Measurements from ENCODE around the gene FMN1. TPM values are rescaled to one million over a fixed set of nuclear protein-coding genes. Genes with fewer than 3 reads are reported as not detected.

Gene FMN1
- polyA plus RNA-seq, 3 donors = 0.28 to 3.7 (median 0.34) TPM

DNA sequence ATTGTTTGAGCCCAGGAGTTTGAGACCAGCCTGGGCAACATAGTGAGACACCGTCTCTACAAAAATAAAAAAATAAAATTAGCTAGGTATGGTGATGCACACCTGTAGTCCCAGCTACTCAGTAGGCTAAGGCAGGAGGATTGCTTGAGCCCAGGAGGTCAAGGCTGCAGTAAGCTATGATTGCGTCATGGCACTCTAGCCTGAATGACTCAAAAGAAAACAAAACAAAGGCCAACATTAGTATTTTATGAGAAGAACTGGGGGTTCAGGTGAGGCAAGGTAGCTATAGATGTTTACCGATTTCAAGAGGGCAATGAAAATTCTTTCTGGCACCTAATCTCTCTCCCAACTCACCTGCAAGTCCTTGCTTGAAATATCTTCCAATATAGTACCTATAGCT lies 399.5 kb downstream of the FMN1 start:
- Mint-ChIP-seq H3K27ac (no peak overlapping the region), H3K4me3 (no peak overlapping the region), H3K36me3 (peaks cover 3 to 12% of the 10 kb centered on the region in 2 donors), H3K27me3 (ENCODE audit: low read depth in 3 of 3) (peaks cover 1 to 5% (median 2%) of the 10 kb centered on the region in 3 donors), H3K4me1 (no peaks in the 10 kb centered on the region), H3K9me3 (peaks cover 0 to 2% (median 0%) of the 10 kb centered on the region in 7 donors)
- Histone ChIP-seq H2AFZ (ENCODE audit: insufficient read depth, low read depth, low read length, poor library complexity, severe bottlenecking) (no peak overlapping the region), H3K79me2 (ENCODE audit: insufficient read depth, low read length) (no peaks in the 10 kb centered on the region), H3K4me1 (ENCODE audit: control insufficient read depth in 1 of 2, insufficient read depth in 2 of 2, low read length in 2 of 2) (no peaks in the 10 kb centered on the region), H3K9ac (ENCODE audit: insufficient read depth, low read length, poor library complexity, severe bottlenecking) (no peak overlapping the region), H3K4me3 (replicated peaks in 1 of 3; ENCODE audit: low read depth in 2 of 3, low read length in 3 of 3) (no peak overlapping the region), H4K20me1 (ENCODE audit: insufficient read depth, low read length) (no peaks in the 10 kb centered on the region), H3K27ac (ENCODE audit: low read depth in 1 of 2, low read length in 2 of 2) (no peak overlapping the region), H3K9me3 (replicated peaks in 1 of 2; ENCODE audit: control insufficient read depth in 1 of 2, insufficient read depth in 1 of 2, low read length in 2 of 2) (no peaks in the 10 kb centered on the region), H3K4me2 (replicated peaks; ENCODE audit: extremely low read depth, low read length, poor library complexity, severe bottlenecking) (no peak overlapping the region), H3K27me3 (ENCODE audit: control insufficient read depth in 2 of 2, insufficient read depth in 2 of 2, low read length in 2 of 2) (no peaks in the 10 kb centered on the region), H3K36me3 (replicated peaks in 1 of 2; ENCODE audit: control insufficient read depth in 1 of 2, insufficient read depth in 2 of 2, low read length in 2 of 2) (peaks cover 0 to 13% of the 10 kb centered on the region in 2 donors)
- TF ChIP-seq, protein P1, sequence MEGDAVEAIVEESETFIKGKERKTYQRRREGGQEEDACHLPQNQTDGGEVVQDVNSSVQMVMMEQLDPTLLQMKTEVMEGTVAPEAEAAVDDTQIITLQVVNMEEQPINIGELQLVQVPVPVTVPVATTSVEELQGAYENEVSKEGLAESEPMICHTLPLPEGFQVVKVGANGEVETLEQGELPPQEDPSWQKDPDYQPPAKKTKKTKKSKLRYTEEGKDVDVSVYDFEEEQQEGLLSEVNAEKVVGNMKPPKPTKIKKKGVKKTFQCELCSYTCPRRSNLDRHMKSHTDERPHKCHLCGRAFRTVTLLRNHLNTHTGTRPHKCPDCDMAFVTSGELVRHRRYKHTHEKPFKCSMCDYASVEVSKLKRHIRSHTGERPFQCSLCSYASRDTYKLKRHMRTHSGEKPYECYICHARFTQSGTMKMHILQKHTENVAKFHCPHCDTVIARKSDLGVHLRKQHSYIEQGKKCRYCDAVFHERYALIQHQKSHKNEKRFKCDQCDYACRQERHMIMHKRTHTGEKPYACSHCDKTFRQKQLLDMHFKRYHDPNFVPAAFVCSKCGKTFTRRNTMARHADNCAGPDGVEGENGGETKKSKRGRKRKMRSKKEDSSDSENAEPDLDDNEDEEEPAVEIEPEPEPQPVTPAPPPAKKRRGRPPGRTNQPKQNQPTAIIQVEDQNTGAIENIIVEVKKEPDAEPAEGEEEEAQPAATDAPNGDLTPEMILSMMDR (IDR thresholded peaks at IDR 0.05) = no peak
- intact Hi-C loops (cut with micrococcal nuclease) = no loop called here
- DNase-seq = no peak
- no CpG with 5 or more reads among the region's 3 CpGs for WGBS (ENCODE audit: insufficient coverage)

DNA sequence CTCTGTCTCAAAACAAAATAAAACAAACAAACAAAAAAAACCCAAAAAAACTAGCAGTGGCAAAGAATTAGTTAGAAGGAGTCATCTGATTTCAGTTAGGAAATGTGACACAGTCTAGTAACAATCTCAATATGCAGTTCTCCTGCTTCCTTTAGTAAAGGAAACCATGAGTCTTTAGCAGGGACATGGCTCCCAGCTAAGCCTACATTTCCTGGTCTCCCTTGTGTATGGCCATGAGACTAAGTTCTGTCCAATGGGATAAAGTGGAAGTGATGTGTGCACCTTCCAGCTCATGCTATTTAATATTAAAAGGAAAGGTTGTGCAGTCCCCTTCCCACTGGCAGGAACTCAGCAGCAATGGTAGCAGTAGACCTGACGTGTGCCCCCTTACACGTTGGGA lies 402.1 kb downstream of the FMN1 start:
- H3K4me3 Mint-ChIP-seq = no peak overlapping the region
- no peaks in the 10 kb centered on the region for H3K4me1 Mint-ChIP-seq
- no peaks in the 10 kb centered on the region for H4K20me1 ChIP-seq (ENCODE audit: insufficient read depth, low read length)
- no peaks in the 10 kb centered on the region for H3K9me3 ChIP-seq (replicated peaks in 1 of 2; ENCODE audit: control insufficient read depth in 1 of 2, insufficient read depth in 1 of 2, low read length in 2 of 2)
- H3K27me3 ChIP-seq (ENCODE audit: control insufficient read depth in 2 of 2, insufficient read depth in 2 of 2, low read length in 2 of 2) = no peaks in the 10 kb centered on the region
- no peak overlapping the region for H3K27ac Mint-ChIP-seq
- intact Hi-C loops (cut with micrococcal nuclease) = no loop called here
- H3K27ac ChIP-seq (ENCODE audit: low read depth in 1 of 2, low read length in 2 of 2) = no peak overlapping the region
- H3K36me3 Mint-ChIP-seq = peaks cover 0 to under 1% of the 10 kb centered on the region in 2 donors
- no peak overlapping the region for H3K4me3 ChIP-seq (replicated peaks in 1 of 3; ENCODE audit: low read depth in 2 of 3, low read length in 3 of 3)
- TF ChIP-seq, protein P1 (IDR thresholded peaks at IDR 0.05) = no peak
- H3K9me3 Mint-ChIP-seq = peaks cover 0 to 3% (median 0%) of the 10 kb centered on the region in 7 donors
- no peak overlapping the region for H3K9ac ChIP-seq (ENCODE audit: insufficient read depth, low read length, poor library complexity, severe bottlenecking)
- no peaks in the 10 kb centered on the region for H3K79me2 ChIP-seq (ENCODE audit: insufficient read depth, low read length)
- no peak overlapping the region for H3K4me2 ChIP-seq (replicated peaks; ENCODE audit: extremely low read depth, low read length, poor library complexity, severe bottlenecking)
- WGBS (ENCODE audit: insufficient coverage) = 40% methylated on average over 2 of the region's 2 CpGs
- no peaks in the 10 kb centered on the region for H3K4me1 ChIP-seq (ENCODE audit: control insufficient read depth in 1 of 2, insufficient read depth in 2 of 2, low read length in 2 of 2)
- peaks cover 0 to 4% of the 10 kb centered on the region in 2 donors for H3K36me3 ChIP-seq (replicated peaks in 1 of 2; ENCODE audit: control insufficient read depth in 1 of 2, insufficient read depth in 2 of 2, low read length in 2 of 2)
- peaks cover 1 to 8% (median 2%) of the 10 kb centered on the region in 3 donors for H3K27me3 Mint-ChIP-seq (ENCODE audit: low read depth in 3 of 3)
- no peak overlapping the region for H2AFZ ChIP-seq (ENCODE audit: insufficient read depth, low read depth, low read length, poor library complexity, severe bottlenecking)
- no peak for DNase-seq
